Uterus (tissue), 2 donors: Measurements from ENCODE around the gene ACSL3.

ENCODE experiments used
- POLR2A ChIP-seq, 2 donors: fragments of 450-650 bp; IDR thresholded peaks; one replicate each; pipeline ENCODE4 v1.6.1; 2016; ENCODE audit warnings: antibody characterized with exemption in 2 of 2, mild to moderate bottlenecking in 1 of 2, moderate library complexity in 1 of 2
- TF ChIP-seq, protein P1 (sequence below), 4 experiments: fragments of 200-600 bp in 2 of 4; fragments of 450-650 bp in 2 of 4; sonication (generic) in 2 of 4; IDR thresholded peaks; one replicate each; pipeline ENCODE4 v1.5.1; 2016 to 2019; ENCODE audit warnings: antibody characterized with exemption in 4 of 4, mild to moderate bottlenecking in 2 of 4, moderate library complexity in 1 of 4

DNA sequence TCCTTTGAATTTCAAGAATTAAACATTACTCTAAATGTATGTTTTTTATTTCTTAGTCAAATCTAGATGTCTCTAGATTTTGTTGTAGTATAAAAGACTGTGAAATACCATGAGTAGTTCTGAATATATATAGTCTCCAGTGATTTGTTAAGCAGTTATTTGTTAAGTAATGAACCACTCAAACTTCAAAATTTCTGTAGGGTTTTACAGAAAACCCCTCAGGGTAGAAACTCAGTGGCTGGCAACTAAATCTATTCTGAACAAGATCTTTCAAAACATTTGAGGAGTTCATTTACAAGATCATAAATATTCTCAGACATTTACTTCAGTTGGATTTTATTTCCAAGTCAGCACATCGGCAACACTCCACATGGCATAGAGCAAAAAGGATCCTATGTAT, 35.8 kb upstream of the ACSL3 start:
- TF ChIP-seq, protein P1, sequence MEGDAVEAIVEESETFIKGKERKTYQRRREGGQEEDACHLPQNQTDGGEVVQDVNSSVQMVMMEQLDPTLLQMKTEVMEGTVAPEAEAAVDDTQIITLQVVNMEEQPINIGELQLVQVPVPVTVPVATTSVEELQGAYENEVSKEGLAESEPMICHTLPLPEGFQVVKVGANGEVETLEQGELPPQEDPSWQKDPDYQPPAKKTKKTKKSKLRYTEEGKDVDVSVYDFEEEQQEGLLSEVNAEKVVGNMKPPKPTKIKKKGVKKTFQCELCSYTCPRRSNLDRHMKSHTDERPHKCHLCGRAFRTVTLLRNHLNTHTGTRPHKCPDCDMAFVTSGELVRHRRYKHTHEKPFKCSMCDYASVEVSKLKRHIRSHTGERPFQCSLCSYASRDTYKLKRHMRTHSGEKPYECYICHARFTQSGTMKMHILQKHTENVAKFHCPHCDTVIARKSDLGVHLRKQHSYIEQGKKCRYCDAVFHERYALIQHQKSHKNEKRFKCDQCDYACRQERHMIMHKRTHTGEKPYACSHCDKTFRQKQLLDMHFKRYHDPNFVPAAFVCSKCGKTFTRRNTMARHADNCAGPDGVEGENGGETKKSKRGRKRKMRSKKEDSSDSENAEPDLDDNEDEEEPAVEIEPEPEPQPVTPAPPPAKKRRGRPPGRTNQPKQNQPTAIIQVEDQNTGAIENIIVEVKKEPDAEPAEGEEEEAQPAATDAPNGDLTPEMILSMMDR (IDR thresholded peaks at IDR 0.05) = no peak
- TF ChIP-seq POLR2A (IDR thresholded peaks at IDR 0.05) = no peak
